Measurements from ENCODE around the gene WEE1. TPM values are rescaled to one million over a fixed set of nuclear protein-coding genes. Genes with fewer than 3 reads are reported as not detected.

WEE1 gene
- 31.7 and 60.1 TPM in 2 replicates for polyA plus RNA-seq (2011; rRNA removed)
- polyA minus RNA-seq (2011; rRNA and poly(A)+ RNA removed): 14.5 and 19.6 TPM in 2 replicates

DNA sequence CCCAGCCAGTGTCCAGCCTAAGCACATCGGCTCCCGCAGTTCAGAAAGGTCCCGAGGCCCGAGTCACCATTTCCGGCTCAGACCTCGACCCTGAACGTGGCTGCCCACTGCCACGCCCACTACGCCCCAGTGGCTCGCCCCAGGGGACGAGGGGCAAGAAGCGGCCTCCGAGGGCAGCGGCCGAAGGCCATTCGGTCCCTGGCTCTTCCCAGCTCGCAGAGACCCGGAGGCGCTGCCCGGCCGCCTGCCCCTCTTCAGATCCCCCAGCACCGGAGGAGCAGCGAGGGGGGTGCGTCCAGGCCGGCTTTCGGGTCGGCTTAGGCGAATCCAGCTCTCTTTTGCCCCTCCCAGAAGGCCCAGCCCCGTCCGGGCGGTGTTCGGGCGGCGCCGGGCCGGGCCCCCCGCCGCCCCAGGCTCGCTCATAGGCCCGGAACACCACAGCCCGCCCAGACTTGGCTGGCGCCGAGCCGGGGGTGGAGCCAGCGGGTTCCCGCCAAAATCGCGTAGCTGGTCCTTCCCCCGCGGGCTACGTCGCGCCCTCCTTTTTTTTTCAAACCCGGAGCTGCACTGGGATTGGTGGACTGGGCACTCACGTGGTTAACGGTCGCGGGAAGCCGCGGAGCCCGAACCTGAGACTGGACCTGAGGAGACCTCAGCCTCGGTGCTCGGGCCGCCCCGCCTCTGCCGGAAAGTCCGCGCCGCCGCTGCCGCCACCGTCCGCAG lies at the start of gene WEE1:
Gene WEE1, plus strand, starts transcription at position 619 of the 723 bp plus-strand sequence. CDS start 264 bp downstream, outside the sequence.
- Histone ChIP-seq H3K27me3 (ENCODE audit: control insufficient read depth, insufficient read depth, low read length) (no peaks in the 10 kb centered on the region), H3K36me3 (ENCODE audit: control insufficient read depth, insufficient read depth, low read length) (no peaks in the 10 kb centered on the region), H3K4me3 (ENCODE audit: low read depth, low read length) (peak within 1 kb of the TSS; percentile 96)
- DNase-seq (ENCODE audit: low read depth): peak; percentile 90
- POLR2A ChIA-PET: interaction anchor here (0.7 kb wide), 1 partner anchor 8 kb away, joined by 4 read pairs; no protein-coding TSS in a partner anchor
- CTCF ChIA-PET: interaction anchor here (0.6 to 1.7 kb wide), 4 partner anchors 10 to 177 kb away, joined by 3 to 6 read pairs (median 4); no protein-coding TSS in a partner anchor
- TF ChIP-seq, protein P1, sequence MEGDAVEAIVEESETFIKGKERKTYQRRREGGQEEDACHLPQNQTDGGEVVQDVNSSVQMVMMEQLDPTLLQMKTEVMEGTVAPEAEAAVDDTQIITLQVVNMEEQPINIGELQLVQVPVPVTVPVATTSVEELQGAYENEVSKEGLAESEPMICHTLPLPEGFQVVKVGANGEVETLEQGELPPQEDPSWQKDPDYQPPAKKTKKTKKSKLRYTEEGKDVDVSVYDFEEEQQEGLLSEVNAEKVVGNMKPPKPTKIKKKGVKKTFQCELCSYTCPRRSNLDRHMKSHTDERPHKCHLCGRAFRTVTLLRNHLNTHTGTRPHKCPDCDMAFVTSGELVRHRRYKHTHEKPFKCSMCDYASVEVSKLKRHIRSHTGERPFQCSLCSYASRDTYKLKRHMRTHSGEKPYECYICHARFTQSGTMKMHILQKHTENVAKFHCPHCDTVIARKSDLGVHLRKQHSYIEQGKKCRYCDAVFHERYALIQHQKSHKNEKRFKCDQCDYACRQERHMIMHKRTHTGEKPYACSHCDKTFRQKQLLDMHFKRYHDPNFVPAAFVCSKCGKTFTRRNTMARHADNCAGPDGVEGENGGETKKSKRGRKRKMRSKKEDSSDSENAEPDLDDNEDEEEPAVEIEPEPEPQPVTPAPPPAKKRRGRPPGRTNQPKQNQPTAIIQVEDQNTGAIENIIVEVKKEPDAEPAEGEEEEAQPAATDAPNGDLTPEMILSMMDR (IDR thresholded peaks at IDR 0.05; ENCODE audit: insufficient read depth, low read depth, low read length): no peak

DNA sequence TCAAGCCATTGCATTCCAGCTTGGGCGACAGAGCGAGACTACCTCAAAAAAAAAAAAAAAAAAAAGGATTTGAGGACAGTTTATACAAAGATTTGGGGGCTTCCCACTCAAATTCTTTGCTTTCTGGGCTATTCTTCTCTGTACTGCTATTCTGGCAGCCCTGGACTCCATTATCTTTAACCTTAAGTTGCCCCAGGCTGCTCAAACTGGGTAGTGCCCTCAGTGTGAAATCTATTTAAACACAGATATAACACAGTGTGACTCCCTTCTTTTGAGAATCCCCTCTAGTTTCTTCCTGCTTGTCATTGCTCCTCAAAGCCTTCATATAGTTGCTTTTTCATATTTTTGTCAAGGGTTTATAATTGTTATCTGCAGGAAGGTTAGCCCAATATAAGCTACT lies 49.5 kb upstream of the WEE1 start:
- CTCF ChIA-PET: interaction anchor here (2.8 to 5.2 kb wide), 2 partner anchors 11 to 17 kb away, joined by 11 to 15 read pairs; no protein-coding TSS in a partner anchor
- H3K36me3 ChIP-seq (ENCODE audit: control insufficient read depth, insufficient read depth, low read length): no peaks in the 10 kb centered on the region; the same call in 1 of the 2 replicates

DNA sequence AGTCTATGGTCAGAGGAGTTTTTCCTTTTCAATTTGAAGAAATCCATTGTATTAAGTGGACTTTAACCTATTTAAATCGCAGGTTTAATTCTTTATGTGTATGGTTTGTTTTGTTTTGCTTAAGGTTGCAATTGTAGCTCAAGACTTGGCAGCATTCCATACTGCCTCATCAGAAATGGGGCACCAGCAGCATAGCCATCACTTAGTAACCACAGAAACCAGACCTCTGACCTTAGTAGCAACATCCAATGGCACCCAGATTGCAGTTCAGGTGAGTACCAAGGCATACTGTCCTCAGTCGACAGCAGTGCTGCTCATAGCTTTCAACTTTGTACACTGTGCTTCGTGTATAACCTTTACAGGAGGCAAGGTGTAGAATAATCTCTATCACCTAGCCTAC lies 48.4 kb upstream of the WEE1 start:
- TF ChIP-seq, protein P1 (IDR thresholded peaks at IDR 0.05; ENCODE audit: insufficient read depth, low read depth, low read length): no peak
- ChIA-PET CTCF (interaction anchor here (2.8 to 5.2 kb wide), 2 partner anchors 10 to 18 kb away, joined by 11 to 15 read pairs; no protein-coding TSS in a partner anchor), POLR2A (no interaction called here)
- no peak for DNase-seq (ENCODE audit: low read depth)
- no peaks in the 10 kb centered on the region for H3K27me3 ChIP-seq (ENCODE audit: control insufficient read depth, insufficient read depth, low read length)
- no peaks in the 10 kb centered on the region; the same call in 1 of the 2 replicates for H3K36me3 ChIP-seq (ENCODE audit: control insufficient read depth, insufficient read depth, low read length)
- H3K4me3 ChIP-seq (ENCODE audit: low read depth, low read length): no peak overlapping the region

More for the DNA sequence above, 49.5 kb upstream of the WEE1 start:
- POLR2A ChIA-PET: no interaction called here
- TF ChIP-seq, protein P1 (IDR thresholded peaks at IDR 0.05; ENCODE audit: insufficient read depth, low read depth, low read length): no peak
- no peak overlapping the region for H3K4me3 ChIP-seq (ENCODE audit: low read depth, low read length)
- H3K27me3 ChIP-seq (ENCODE audit: control insufficient read depth, insufficient read depth, low read length): no peaks in the 10 kb centered on the region
- no peak for DNase-seq (ENCODE audit: low read depth)

DNA sequence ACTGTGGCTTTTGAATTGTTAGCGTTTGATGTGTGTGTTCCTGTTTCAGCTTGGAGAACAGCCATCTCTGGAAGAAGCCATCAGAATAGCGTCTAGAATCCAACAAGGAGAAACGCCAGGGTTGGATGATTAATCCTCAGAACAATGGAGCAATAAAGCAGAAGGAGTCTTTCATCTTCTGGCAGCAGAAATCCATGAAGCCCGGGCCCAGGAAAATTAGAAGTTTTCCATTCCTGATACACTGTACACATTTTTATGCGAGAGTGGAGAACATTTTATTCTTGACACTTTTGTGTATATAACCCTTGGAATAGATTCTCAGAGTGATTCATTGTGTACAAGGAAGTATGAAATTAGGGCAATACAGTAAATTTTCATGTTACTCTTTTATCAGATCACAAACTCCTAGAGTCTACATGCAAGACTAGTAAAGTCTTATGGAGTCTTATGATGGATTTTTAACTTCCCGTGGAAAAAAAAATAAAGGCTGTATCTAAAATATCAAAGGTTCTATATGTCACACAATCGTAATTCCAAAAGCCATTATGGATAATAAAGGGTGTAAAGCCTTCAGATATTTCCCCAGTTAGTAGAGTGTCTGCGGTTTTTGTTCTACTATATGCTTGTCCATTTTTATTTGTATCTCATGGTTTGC lies 45.9 kb upstream of the WEE1 start:
- ChIA-PET POLR2A (interaction anchor here (0.5 kb wide), 1 partner anchor 777 kb away, joined by 4 read pairs; the partner anchor contains the start of gene ADM), CTCF (interaction anchor here (0.7 kb wide), 1 partner anchor 190 kb away, joined by 4 read pairs; no protein-coding TSS in a partner anchor)
- H3K36me3 ChIP-seq (ENCODE audit: control insufficient read depth, insufficient read depth, low read length): no peaks in the 10 kb centered on the region; the same call in 1 of the 2 replicates
- no peaks in the 10 kb centered on the region for H3K27me3 ChIP-seq (ENCODE audit: control insufficient read depth, insufficient read depth, low read length)
- peak; percentile 41 for DNase-seq (ENCODE audit: low read depth)
- TF ChIP-seq, protein P1 (IDR thresholded peaks at IDR 0.05; ENCODE audit: insufficient read depth, low read depth, low read length): no peak
- H3K4me3 ChIP-seq (ENCODE audit: low read depth, low read length): no peak overlapping the region

DNA sequence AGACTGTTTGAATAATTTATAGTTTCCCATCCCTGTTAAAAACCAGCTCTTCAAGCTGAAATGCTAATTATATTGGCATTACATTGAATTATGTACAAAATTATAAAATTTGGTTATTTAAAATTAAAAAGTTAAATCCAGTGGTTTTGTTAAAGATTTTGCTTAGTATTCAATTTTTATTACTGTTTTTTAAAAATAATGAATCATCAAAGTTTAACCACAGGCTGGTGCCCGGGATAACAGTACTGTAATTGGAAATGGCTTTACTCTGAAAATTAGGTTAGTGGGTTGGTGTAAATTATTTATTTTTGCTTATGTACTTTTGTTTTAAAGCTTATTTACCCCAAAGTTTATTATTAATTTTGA lies 45.4 kb upstream of the WEE1 start:
- ChIA-PET POLR2A (no interaction called here), CTCF (interaction anchor here (0.7 kb wide), 1 partner anchor 189 kb away, joined by 4 read pairs; no protein-coding TSS in a partner anchor)
- no peak overlapping the region for H3K4me3 ChIP-seq (ENCODE audit: low read depth, low read length)
- no peaks in the 10 kb centered on the region for H3K27me3 ChIP-seq (ENCODE audit: control insufficient read depth, insufficient read depth, low read length)
- no peaks in the 10 kb centered on the region; the same call in 1 of the 2 replicates for H3K36me3 ChIP-seq (ENCODE audit: control insufficient read depth, insufficient read depth, low read length)
- DNase-seq (ENCODE audit: low read depth): no peak
- TF ChIP-seq, protein P1 (IDR thresholded peaks at IDR 0.05; ENCODE audit: insufficient read depth, low read depth, low read length): no peak
